Right hindlimb (tissue), 1 donor: ENCODE results near the gene OR6C70.
"Not testable (repeated sequence)": the region's sequence is repeated elsewhere in the genome, so short reads cannot be mapped to it uniquely, and the experiment has no call there.

Source experiments
- DNase-seq: peaks from one replicate; pipeline ENCODE4 v3.0.0-alpha.2; 2018

Gene OR6C70

GRCh38 chr12:55470088-55470829 lies at the start of gene OR6C70:
Gene OR6C70, minus strand, starts transcription at chr12:55470138. Its CDS starts 0 bp downstream, at chr12:55470138.
- DNase-seq, result no peak

GRCh38 chr12:55516391-55516790 lies 46.5 kb upstream of the OR6C70 start:
- no peak for DNase-seq

- no peak for DNase-seq
Observed at GRCh38 chr12:55515696-55516095, 45.8 kb upstream of the OR6C70 start.

GRCh38 chr12:55501601-55502000 lies 31.7 kb upstream of the OR6C70 start:
- DNase-seq, result no peak

GRCh38 chr12:55499810-55500252 lies 29.9 kb upstream of the OR6C70 start:
- DNase-seq, result no peak

GRCh38 chr12:55499231-55499630 lies 29.3 kb upstream of the OR6C70 start:
- no peak for DNase-seq

GRCh38 chr12:55495490-55495889 lies 25.6 kb upstream of the OR6C70 start:
- DNase-seq, result no peak

- no peak for DNase-seq
Observed at GRCh38 chr12:55492078-55492477, 22.1 kb upstream of the OR6C70 start, which contains the start of gene OR6C68. Gene OR6C68, plus strand, starts transcription at chr12:55492378. Its CDS starts 0 bp downstream, at chr12:55492378.

GRCh38 chr12:55484284-55484683 lies 14.3 kb upstream of the OR6C70 start:
- DNase-seq, result not testable (repeated sequence)

- not testable (repeated sequence) for DNase-seq
Observed at GRCh38 chr12:55479136-55479535, 9.2 kb upstream of the OR6C70 start.

- DNase-seq, result no peak
Observed at GRCh38 chr12:55472264-55472663, 2.3 kb upstream of the OR6C70 start.

- DNase-seq, result no peak
Observed at GRCh38 chr12:55469291-55469690, 647 bp downstream of the OR6C70 start.

GRCh38 chr12:55467836-55468235 lies 2.1 kb downstream of the OR6C70 start:
- DNase-seq, result no peak

GRCh38 chr12:55464926-55465325 lies 5.0 kb downstream of the OR6C70 start:
- DNase-seq, result not testable (repeated sequence)

GRCh38 chr12:55448825-55449224 lies 21.1 kb downstream of the OR6C70 start:
- DNase-seq, result no peak

- DNase-seq, result no peak
Observed at GRCh38 chr12:55446326-55446725, 23.6 kb downstream of the OR6C70 start.

GRCh38 chr12:55445357-55445756 lies 24.6 kb downstream of the OR6C70 start:
- DNase-seq, result no peak

GRCh38 chr12:55443776-55444175 lies 26.2 kb downstream of the OR6C70 start, which contains the start of gene OR6C2:
Gene OR6C2, plus strand, starts transcription at chr12:55444076. Its CDS starts 8,138 bp downstream, at chr12:55452214.
- no peak for DNase-seq

GRCh38 chr12:55441233-55441632 lies 28.7 kb downstream of the OR6C70 start:
- DNase-seq, result not testable (repeated sequence)

GRCh38 chr12:55428331-55429243 lies 41.4 kb downstream of the OR6C70 start:
- no peak for DNase-seq

- no peak for DNase-seq
Observed at GRCh38 chr12:55425954-55426353, 44.0 kb downstream of the OR6C70 start, which contains the start of gene OR6C76. Gene OR6C76, plus strand, starts transcription at chr12:55426254. Its CDS starts 0 bp downstream, at chr12:55426254.

GRCh38 chr12:55420307-55420962 lies 49.5 kb downstream of the OR6C70 start:
- DNase-seq, result no peak
